ENCODE measurements around the gene TSR3. TPM values are rescaled to one million over a fixed set of nuclear protein-coding genes. Genes with fewer than 3 reads are reported as not detected.

TSR3 gene
- total and polyA plus RNA-seq, 2 donors from 2014 or later = 44.8 to 95.4 TPM

- no peak overlapping the region for H3K27ac ChIP-seq (ENCODE audit: low read depth in 2 of 2, low read length in 2 of 2)
- H3K4me3 ChIP-seq (ENCODE audit: low read length in 3 of 3) = no peak overlapping the region
- H3K9me3 ChIP-seq (ENCODE audit: control insufficient read depth in 2 of 3, insufficient read depth in 1 of 3, low read length in 3 of 3) = no peaks in the 10 kb centered on the region
- DNase-seq (no peak), FAIRE-seq (no peak)
- H3K36me3 ChIP-seq (ENCODE audit: control insufficient read depth in 2 of 3, insufficient read depth in 3 of 3, low read length in 3 of 3) = peaks cover 0 to 8% (median 2%) of the 10 kb centered on the region in 3 donors
- no peak for TF ChIP-seq CTCF (IDR thresholded peaks at IDR 0.05; ENCODE audit: borderline replicate concordance, extremely low read depth, insufficient read depth)
- intact Hi-C loops (cut with DNase I) = no loop called here
- H3K27me3 ChIP-seq (ENCODE audit: control insufficient read depth, insufficient read depth, low read length) = no peaks in the 10 kb centered on the region
- H3K4me1 ChIP-seq (ENCODE audit: control insufficient read depth in 2 of 3, insufficient read depth in 2 of 3, low read depth in 1 of 3, low read length in 3 of 3) = peaks cover 0 to 23% (median 0%) of the 10 kb centered on the region in 3 donors
- no peak overlapping the region for H3K9ac ChIP-seq (ENCODE audit: low read length in 3 of 3)
Observed at GRCh38 chr16:1346422-1347285, 5.0 kb downstream of the TSR3 start.

GRCh38 chr16:1345651-1346421, 5.8 kb downstream of the TSR3 start:
- H3K9me3 ChIP-seq (ENCODE audit: control insufficient read depth in 2 of 3, insufficient read depth in 1 of 3, low read length in 3 of 3) = no peaks in the 10 kb centered on the region
- H3K27me3 ChIP-seq (ENCODE audit: control insufficient read depth, insufficient read depth, low read length) = no peaks in the 10 kb centered on the region
- no peak overlapping the region for H3K9ac ChIP-seq (ENCODE audit: low read length in 3 of 3)
- H3K4me1 ChIP-seq (ENCODE audit: control insufficient read depth in 2 of 3, insufficient read depth in 2 of 3, low read depth in 1 of 3, low read length in 3 of 3) = peaks cover 0 to 18% (median 0%) of the 10 kb centered on the region in 3 donors
- H3K4me3 ChIP-seq (ENCODE audit: low read length in 3 of 3) = no peak overlapping the region
- FAIRE-seq (no peak), DNase-seq (no peak)
- peaks cover 0 to 8% (median 2%) of the 10 kb centered on the region in 3 donors for H3K36me3 ChIP-seq (ENCODE audit: control insufficient read depth in 2 of 3, insufficient read depth in 3 of 3, low read length in 3 of 3)
- no peak for TF ChIP-seq CTCF (IDR thresholded peaks at IDR 0.05; ENCODE audit: borderline replicate concordance, extremely low read depth, insufficient read depth)
- H3K27ac ChIP-seq (ENCODE audit: low read depth in 2 of 2, low read length in 2 of 2) = no peak overlapping the region
- intact Hi-C loops (cut with DNase I) = no loop called here

GRCh38 chr16:1345087-1345486, 6.6 kb downstream of the TSR3 start:
- Histone ChIP-seq H3K9ac (ENCODE audit: low read length in 3 of 3) (no peak overlapping the region), H3K27me3 (ENCODE audit: control insufficient read depth, insufficient read depth, low read length) (no peaks in the 10 kb centered on the region), H3K9me3 (ENCODE audit: control insufficient read depth in 2 of 3, insufficient read depth in 1 of 3, low read length in 3 of 3) (no peaks in the 10 kb centered on the region), H3K27ac (ENCODE audit: low read depth in 2 of 2, low read length in 2 of 2) (no peak overlapping the region), H3K4me1 (ENCODE audit: control insufficient read depth in 2 of 3, insufficient read depth in 2 of 3, low read depth in 1 of 3, low read length in 3 of 3) (peaks cover 0 to 13% (median 0%) of the 10 kb centered on the region in 3 donors), H3K4me3 (ENCODE audit: low read length in 3 of 3) (no peak overlapping the region), H3K36me3 (ENCODE audit: control insufficient read depth in 2 of 3, insufficient read depth in 3 of 3, low read length in 3 of 3) (peaks cover 0 to 9% (median 0%) of the 10 kb centered on the region in 3 donors)
- intact Hi-C loops (cut with DNase I) = no loop called here
- DNase-seq (no peak), FAIRE-seq (no peak)
- no peak for TF ChIP-seq CTCF (IDR thresholded peaks at IDR 0.05; ENCODE audit: borderline replicate concordance, extremely low read depth, insufficient read depth)

All from kidney (tissue), 14 donors.